HG02943 (cell line): ENCODE measurements around the gene OGFOD3.
"Not testable (repeated sequence)": the region's sequence is repeated elsewhere in the genome, so short reads cannot be mapped to it uniquely, and the experiment has no call there.

Source experiments
- ATAC-seq: cut with Tn5 transposase; IDR thresholded peaks from one replicate; pipeline ENCODE4 v1.9.1; 2021; ENCODE audit warnings: mild to moderate bottlenecking, low read depth, moderate library complexity; ENCODE audit not compliant: unreplicated experiment

OGFOD3 gene

DNA sequence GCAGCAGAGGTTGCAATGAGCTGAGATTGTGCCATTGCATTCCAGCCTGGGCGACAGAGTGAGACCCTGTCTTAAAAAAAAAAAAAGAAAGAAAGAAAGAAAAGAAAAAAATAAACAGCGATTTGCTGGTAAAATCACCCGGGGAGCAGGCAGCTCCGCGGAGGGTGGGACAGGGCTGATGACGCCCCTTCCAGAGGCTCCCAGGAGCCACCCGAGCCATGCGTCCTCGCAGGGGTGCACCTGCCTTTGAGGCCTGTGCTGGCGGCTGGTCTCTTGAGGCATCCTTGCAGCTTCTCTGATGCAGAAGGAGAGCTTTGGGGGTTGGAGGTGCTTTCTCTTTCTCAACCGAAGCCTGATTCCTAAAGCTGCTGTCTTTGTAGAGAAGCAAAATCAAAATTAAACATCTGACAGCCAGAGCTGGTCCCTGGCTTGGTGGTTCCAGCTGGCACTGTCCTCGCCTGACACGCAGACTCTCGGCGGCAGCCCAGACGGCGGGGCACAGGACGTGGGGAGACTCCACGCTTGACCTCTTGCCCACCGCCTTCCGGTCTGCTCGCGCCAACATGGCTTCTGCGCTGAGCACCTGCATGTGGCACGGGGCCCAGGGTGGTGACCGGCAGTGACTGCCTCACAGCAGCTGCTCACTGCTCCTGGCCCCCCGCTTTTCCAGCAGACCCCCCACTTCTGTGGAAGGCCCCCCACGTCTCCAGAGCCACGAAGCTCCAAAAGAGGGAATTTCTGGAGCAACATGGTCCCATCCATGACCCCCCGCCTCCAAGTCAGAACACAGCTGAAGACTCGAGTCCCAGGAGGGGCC, 40.3 kb downstream of the OGFOD3 start:
- no peak for ATAC-seq

DNA sequence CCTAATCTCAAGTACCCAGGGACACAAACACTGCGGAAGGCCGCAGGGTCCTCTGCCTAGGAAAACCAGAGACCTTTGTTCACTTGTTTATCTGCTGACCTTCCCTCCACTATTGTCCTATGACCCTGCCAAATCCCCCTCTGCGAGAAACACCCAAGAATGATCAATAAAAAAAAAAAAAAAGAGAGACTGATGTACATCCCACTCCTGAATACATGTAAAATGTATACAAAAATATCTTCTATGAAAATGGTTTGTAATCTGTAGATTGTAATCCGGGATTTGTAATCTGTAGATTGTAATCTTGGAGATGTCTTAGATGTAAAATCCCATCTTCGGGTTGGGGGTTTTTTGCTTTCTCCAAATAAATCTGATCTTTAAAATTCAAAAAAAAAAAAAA, 41.1 kb downstream of the OGFOD3 start:
- ATAC-seq = not testable (repeated sequence)

DNA sequence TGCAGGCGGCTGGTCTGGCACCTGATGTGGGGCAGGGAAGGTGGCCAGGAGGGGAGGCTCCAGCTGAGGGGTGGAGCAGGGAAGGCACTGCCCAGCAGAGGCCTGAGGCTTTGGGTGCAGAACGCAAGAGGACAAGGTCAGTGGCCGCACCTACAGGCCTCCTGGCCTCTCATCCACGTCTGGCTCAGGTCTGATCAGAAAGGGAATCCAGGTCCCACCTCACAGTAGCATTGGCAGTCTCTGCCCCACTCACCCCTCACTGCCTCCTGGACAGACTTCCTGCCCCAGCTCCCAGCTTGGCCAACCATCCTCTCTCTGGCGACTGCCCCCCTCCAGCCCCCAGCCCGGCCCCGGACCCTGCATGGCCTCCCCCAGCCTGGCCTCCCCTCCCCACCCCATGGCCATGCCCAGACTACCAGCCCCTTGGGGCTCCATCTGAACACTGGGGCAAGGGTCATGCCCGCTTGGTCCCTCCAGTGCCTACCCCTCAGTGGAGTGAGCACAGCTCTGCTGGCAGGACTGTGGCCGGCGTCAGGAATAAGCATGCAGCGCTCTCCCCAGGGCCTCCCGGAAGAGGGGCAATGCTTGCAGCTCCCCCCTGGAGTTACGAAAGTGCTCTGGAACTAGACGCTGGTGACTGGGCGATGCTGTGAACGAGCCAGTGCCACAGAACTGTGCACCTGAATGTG, 42.2 kb downstream of the OGFOD3 start:
- ATAC-seq = no peak

DNA sequence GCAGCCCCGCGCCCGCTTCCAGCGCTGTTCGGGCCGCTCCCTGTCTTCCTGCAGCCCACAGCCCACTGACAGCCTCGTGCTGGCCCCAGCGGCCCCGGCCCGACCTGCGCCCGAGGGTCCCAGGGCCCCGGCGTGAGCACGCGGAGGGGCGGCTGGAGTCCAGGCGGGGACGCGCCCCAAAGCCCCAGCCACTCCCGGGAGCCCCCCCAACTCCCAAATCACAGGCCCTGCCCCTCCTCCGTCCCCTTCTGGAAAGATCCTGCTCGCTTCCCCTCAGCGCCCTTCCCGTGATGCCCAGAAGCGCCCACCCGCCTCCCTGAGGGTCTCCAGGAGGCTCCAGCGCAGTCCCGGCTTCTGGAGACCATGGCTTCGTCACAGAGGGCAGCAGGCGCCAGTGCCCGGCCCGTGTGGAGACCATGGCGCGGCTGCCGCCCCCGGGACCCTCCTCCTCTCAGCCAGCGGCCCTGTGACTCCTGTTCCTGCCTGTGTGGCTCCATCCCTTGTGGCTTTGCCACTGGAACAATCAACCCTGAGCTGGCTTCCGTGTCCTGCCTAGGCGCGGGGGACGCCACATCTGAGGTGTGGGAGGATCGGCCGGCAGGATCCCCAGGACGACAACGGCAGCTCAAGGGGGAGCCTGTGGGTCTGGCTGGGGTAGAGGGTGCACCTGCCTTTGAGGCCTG, 42.9 kb downstream of the OGFOD3 start:
- ATAC-seq = no peak

DNA sequence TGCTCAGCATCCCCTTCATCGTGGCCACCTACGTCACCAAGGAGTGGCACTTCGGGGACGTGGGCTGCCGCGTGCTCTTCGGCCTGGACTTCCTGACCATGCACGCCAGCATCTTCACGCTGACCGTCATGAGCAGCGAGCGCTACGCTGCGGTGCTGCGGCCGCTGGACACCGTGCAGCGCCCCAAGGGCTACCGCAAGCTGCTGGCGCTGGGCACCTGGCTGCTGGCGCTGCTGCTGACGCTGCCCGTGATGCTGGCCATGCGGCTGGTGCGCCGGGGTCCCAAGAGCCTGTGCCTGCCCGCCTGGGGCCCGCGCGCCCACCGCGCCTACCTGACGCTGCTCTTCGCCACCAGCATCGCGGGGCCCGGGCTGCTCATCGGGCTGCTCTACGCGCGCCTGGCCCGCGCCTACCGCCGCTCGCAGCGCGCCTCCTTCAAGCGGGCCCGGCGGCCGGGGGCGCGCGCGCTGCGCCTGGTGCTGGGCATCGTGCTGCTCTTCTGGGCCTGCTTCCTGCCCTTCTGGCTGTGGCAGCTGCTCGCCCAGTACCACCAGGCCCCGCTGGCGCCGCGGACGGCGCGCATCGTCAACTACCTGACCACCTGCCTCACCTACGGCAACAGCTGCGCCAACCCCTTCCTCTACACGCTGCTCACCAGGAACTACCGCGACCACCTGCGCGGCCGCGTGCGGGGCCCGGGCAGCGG, 43.6 kb downstream of the OGFOD3 start:
- no peak for ATAC-seq

DNA sequence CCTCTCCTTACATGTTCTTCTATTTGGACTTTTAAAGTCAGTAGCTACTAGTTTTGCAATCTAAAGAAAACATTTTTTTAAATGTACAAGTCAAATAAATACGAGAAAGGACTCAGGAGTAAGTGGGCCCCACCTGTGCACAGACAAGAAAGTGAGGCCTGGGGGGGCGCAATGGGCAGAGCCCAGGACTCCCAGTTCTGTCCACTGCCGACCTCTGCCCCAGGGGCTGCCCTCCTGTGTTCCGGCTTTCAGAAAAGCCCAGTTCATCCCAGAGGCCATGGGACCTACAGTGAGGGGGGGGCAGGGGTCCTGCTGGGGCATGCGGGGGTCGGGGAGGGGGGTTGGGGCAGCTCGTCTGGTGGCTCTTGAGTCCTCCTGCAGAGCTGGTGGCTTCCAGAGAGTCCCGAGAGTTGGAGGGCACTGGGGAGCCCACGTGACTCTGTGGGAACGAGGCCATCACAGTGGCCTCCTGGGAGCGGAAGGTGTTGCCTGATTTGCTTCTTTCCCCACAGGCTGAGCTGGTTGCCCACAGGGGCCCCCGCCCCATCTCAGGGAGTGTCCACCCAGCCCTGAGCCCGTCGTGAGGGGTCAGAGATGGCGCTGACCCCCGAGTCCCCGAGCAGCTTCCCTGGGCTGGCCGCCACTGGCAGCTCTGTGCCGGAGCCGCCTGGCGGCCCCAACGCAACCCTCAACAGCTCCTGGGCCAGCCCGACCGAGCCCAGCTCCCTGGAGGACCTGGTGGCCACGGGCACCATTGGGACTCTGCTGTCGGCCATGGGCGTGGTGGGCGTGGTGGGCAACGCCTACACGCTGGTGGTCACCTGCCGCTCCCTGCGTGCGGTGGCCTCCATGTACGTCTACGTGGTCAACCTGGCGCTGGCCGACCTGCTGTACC, 44.4 kb downstream of the OGFOD3 start:
- ATAC-seq = no peak

DNA sequence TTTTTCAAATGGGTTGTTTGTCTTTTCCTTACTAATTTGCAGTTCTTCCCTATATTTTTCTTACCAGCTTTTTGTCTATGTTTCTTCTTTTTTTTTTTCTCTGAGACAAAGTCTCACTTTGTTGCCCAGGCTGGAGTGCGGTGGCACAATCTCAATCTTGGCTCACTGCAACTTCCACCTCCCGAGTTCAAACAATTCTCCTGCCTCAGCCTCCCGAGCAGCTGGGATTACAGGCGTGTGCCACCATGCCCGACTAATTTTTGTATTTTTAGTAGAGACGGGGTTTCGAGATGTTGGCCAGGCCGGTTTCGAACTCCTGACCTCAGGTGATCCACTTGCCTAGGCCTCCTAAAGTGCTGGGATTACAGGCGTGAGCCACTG, 45.3 kb downstream of the OGFOD3 start:
- ATAC-seq = not testable (repeated sequence)

DNA sequence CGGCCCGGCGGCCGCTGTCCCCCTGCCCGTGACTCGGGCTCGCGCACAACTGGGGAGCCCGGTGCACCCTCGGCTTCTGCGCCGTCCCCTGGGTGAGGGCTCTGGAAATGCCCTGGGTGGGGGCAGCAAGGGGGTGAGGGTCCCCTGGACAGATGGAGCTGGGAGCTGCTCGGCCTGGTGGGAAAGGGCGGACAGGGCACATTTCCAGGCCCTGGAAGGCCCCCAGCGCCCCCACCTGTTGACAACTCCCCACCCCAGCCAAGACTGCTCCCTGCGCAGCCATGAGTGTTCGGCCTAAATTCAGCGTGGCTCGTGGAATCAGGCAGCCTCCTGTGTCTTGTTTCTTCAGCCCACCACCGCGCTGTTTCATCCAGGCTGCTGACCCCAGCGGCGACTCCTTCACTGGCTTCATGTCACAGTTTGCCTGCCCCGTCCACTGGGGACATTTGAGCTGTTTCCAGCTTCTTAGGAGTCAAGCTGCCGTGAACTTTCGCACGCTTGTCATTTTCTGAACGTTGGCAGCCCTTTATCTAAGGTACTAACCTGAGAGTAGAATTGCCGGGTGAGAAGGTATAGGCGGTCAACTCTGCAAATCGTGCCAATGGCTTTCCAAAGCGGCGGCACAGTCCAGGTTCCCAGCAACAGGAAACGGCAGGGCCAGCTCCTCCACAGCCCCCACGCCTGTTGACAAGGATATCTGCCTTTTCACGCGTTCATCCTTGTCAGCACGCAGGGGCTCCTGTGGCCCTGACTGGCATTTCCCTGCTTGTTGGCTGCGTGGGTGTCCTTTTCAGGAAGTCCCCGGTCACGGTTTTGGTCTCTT, 45.9 kb downstream of the OGFOD3 start:
- ATAC-seq = no peak

DNA sequence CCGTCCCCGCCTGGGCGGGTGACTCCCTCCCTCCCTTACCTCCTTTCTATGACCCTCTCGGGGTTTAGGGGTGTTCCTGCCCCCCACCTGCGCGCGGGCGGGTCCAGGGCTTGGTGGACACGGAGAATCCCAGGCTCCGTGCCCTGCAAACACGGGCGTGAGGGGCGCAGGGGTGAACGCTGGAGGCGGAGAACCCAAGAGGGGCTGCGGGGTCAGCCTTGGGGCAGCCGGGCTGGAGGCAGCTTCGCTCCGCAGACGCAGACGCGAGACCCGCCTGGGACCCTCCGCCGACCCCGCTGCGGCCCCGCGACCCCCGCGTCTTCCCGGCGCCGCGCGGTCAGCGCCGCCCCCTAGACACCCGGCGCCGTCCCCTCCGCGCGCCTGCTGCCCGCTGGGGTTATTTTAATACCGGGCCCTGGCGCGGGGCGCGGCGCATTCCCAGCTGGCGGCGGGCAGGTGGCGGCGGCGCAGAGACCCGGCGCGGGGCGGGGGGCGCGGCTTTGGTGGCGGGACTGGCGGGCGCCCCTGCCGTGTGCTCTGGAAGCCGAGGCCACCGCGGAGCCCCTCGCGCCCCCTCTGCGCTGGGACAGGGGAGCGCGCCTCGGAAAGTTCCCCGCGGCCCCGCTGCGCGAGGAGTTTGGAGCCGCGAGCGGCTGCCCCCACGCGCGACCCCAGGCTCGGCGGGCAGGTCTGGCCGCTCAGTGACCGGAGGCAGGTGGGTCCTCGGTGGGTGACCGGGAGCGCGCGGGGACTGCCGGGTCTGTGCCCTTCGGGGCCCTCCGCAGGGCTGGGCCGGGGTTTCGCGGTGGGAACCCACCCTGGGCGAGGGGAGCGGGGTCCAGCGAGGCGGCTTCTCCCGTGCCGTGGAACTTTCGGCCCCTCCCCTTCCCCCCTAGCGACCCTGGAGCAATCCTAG, 46.8 kb downstream of the OGFOD3 start, which contains the start of gene UTS2R:
Gene UTS2R (plus strand): TSS at position 433 of the 916 bp plus-strand sequence. CDS start 2,560 bp downstream, outside the sequence.
- ATAC-seq = no peak

DNA sequence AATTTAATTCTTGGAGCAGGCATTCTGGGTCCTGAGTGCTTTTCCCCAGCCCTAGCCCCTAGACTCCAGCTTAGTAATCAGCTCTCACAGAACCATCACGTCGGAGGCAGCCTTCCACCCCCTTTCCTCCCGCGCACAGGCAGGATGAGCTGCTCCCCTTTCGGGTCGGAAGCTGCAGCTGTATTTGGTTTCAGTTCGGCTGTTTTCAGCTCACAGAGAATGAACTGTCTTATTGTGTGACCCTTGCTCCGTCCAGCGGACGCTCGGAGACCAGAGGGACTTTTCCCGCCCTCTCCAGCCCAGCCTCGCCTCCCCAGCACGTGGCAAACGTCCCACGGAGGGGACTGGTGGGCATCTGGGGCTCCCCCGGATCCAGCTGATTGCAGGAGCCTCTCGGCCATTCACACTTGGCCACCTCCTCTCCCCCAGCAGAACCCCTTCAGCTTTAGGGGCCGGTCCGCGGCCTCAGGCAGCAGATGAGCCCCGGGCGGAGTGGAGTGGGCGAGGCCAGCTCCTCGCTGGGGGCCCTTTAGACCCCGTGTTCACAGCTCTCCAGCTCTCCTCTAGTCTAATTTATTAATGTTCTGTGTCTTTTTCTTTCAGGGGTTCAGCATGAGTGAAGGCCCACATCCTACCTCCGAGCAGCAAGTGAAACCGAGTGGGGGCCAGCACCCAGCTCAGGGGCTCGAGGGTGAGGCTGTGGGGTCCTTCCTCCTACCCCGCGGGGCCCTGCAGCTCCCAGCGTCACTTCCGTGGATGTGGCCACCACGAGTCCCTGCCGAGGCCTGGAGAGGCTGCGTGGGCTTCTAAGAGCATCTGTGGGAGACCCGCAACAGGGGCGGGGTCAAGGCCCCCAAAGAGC, 47.7 kb downstream of the OGFOD3 start:
- ATAC-seq = no peak

DNA sequence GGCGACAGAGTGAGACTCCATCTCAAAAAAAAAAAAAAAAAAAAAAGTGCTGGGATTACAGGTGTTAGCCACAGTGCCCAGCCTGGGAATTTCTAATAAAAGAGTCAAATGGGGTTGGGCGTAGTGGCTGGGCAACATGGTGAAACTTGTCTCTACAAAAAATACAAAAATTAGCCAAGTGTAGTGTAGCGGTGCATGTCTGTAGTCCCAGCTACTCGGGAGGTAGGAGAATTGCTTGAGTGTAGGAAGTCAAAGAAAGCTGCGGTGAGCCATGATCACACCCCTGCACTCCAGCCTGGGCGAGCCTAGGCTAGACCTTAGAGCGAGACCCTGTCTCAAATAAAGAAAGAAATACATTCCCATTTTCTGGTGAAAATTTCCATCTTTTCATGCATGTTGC, 49.2 kb downstream of the OGFOD3 start:
- ATAC-seq = no peak

DNA sequence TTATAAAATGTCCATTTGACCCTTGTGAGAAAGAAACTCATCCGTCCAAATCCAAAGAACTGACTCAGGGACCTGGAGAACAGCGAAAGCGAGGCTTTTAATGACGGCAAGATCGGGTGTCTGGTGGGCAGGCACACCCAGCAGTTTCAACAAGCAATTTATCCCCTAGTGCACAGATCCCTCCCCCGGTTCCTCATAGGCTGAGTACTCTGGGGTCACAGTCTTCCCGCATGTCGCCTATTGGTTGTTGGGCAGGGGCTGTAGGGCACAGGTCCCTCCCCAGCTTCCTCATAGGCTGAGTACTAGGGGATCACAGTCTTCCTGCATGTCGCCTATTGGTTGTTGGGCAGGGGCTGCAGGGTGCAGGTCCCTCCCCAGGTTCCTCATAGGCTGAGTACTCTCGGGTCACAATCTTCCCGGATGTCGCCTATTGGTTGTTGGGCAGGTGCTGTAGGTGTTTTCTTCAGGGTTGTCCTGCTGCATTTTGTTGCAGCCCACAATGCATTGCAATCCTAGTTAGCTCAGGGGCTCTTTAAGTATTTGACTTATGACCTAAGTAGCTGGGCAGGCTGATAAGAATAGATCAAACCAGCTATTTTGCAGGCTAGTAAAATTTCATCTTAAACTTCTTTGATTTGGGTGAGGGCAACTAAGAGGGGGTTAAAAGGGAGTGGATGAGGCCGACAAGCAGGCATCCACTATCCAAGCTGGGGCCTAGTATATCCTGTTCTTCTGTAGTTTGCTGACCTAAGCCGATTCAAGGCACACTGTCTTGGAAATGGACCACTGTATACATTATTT, 50.5 kb downstream of the OGFOD3 start:
- no peak for ATAC-seq

DNA sequence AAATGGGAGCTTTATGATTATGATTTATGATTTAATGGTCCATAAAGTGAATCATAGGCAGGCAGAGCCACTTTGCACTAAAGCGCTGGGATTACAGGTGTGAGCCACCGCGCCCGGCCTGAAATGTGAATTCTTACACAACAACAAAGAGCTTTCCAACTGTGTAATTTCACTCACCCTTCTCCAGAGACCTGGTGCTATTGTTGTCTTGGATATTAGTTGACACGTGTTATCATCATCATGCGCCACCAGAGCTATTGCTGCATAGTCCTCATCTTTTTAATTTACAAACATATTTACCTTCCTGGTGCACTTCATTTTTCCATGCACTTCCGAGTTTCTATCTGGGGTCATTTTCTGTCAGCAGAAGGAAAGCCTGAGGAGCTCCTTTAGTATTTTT, 51.6 kb downstream of the OGFOD3 start:
- ATAC-seq = no peak

DNA sequence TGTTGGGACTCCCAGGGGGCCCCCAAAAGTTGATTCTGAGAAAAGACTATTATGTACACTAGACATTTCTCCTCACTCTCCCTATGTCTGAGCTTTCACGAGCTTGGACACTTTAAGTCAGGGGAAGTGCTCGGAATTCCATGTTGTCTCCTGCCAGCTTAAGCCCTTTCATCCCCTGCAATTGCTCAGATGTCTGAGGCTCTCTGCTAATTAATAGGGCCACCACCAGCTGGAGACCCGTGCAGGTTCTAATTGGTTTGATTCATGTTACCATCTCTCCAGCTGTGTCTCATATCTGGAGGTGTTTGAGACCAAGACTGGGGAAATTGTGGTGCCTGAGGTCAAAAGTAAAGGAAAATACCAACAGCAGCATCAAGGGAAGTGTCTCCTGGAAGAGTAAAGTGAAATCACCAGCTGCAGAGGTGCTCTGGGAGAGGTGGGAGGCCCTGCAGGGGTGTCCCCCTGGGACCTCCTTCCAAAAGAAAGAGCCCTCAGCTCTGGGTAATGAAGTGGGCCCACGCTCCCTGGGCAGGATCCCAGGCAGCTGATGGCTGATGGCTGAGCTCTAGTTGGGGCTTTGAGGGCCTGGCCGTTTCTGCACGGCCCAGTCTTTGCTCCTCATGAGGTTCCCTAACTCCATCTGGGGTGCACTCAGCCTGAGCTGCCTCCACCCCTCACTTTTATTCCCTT, 52.6 kb downstream of the OGFOD3 start:
- no peak for ATAC-seq

DNA sequence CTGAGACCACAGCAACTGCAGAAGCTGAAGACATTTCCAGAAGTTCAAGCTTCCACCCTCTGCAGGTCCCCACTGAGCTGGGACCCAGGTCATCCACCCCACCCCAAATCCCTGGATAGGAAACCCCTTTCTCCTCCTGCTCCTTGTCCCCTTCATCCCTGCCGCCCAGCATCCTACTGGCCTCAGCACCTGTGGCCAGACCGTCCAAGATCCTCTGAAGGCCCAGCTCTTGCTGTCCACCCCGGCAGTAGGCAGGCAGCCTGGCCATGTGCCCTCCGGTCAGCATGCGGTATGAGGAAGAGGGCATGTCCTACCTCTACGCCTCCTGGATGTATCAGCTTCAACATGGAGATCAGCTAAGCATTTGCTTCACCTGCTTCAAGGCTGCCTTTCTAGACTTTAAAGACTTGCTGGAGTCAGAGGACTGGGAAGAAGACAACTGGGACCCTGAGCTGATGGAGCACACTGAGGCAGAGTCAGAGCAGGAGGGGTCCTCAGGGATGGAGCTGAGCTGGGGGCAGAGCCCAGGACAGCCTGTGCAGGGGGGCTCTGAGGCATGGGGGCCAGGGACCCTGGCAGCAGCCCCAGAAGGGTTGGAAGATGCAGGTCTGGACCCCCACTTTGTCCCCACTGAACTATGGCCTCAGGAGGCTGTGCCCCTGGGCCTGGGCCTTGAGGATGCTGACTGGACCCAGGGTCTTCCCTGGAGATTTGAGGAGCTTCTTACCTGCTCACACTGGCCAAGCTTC, 56.3 kb downstream of the OGFOD3 start:
- ATAC-seq = no peak
